Activated T-cell treated with anti-CD3 and anti-CD28 coated beads for 1 hour (primary cell): ENCODE data around the gene LDLRAD4.

ENCODE experiments used
- DNase-seq: peaks from one replicate; pipeline ENCODE4 v3.0.0-alpha.2; 2020; ENCODE audit warnings: low read depth

The LDLRAD4 gene

DNA sequence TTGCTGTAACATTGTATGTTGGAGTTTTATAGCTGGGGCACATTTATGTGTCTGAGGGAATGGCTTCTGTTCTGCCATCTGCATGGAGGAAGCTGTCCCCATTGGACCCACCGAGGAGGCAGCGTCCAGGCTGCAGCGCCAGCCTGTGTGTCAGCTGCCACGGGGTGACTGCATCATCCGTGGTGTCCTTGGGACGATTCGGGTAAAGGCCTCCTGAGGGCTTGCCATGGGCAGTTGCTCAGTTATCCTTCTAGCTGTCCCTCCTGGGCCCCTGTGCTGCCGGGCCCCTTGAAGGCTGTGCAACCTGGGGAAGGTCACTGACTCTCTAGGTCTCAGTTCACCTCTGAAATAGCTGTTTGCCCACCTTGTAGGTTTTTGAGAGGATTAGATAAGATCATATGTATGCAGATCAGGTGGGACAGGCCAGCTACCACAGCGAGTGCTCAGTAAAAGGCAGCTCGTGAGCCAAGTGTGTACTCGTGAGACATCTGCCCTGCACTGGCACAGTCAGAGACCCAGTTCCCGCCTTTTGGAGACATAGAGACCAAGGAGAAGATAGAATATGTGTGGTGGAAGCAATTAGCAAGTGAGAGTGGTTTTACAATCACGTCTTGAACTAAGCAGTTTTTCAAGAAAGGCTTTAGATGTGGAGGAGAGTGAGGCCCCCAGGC lies 10.6 kb downstream of the LDLRAD4 start:
- no peak for DNase-seq

DNA sequence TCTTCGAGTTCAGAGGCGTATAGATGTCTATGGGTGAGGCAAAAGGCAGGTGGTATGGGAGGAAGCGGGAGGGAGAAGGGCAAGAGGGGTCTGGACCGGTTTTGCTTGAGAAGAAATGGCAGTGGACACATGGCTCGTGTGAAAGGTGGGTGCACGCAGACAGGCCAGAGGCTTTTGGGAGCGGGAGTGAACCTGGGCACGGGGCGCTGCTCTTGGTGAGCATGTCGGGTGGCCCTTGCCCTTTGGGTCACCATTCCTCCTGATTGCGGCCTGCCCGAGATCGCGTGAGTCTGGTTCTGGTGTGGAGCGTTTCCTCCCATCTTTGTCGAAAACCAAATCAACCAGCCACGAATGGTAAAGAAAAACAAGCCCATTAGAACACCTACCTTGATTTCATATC lies 12.6 kb downstream of the LDLRAD4 start:
- DNase-seq: no peak

DNA sequence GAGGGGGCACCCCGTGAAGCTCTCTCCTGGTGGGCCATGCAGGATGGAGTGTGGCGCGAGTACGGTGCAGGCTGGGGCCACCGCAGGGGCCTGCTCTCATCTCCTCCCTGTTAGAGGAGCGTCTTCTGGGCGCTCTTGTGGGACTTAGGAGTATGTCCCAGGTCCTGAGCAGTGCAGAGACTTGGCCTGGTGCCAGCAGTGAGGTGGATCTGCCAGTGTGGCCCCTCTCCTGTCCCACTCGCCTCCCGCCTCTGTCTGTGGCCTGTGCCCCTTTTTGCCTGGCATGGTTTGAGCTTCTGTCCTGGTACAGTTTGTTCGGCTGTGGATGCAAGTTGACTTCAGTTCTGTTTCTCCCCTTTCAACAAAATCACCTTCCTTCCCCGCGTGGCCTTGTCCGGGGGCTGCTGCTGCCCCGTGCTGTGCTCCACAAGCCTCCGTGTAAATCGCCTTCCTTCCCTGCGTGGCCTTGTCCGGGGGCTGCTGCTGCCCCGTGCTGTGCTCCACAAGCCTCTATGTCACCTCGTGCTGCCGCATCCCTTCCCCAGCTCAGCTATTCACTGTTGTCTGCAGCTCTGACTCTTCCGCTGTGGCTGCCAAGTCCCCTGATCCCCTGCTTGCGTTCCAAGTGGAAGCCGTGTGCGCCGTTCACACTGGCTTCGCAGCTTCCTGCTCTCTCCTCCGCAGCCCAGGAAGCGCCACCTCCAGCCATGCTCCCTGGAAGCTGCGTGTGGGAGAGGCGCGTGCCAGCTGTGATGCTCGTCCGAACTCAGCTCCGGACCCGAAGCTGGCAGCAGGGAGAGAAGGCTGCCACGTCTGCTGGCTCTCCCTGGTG lies 13.7 kb downstream of the LDLRAD4 start:
- DNase-seq: no peak

DNA sequence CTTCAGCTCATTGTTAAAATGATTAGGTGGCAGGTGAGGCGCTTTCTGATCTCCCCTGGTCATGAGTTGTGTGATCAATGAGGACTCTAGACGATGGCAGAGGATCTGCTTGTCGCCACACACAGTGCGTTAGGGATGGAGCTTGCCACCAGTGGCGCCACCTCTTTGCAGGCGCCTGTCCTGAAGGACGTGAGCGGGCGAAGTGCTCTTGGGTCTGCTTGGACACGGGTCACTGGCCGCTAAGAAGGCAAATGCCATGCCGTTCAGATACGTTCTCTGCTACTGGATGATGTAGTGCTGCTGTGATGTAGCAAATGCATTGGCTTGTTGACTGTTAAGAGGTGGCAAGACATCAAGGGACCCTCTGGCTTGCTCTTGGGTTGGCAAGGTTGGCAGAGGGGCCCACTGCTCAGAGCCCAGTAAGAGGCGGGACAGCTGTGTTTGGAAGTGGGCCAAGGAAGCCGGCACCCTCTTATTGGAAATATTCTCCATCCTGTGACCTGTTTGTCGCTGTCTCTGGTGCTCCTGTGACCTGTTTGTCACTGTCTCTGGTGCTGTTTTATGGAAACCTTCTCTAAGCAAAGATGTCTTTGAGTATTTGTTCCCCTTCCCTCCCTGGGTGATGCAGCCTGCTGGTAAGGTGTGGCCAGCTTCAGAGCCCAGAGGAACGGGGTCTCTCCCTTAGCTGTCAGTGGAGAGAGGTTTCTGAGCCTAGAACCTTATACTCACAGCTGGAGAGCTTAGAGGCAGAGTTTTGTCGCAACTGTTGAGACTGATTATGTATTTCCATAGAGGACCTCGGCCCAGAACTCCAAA lies 14.6 kb downstream of the LDLRAD4 start:
- no peak for DNase-seq

DNA sequence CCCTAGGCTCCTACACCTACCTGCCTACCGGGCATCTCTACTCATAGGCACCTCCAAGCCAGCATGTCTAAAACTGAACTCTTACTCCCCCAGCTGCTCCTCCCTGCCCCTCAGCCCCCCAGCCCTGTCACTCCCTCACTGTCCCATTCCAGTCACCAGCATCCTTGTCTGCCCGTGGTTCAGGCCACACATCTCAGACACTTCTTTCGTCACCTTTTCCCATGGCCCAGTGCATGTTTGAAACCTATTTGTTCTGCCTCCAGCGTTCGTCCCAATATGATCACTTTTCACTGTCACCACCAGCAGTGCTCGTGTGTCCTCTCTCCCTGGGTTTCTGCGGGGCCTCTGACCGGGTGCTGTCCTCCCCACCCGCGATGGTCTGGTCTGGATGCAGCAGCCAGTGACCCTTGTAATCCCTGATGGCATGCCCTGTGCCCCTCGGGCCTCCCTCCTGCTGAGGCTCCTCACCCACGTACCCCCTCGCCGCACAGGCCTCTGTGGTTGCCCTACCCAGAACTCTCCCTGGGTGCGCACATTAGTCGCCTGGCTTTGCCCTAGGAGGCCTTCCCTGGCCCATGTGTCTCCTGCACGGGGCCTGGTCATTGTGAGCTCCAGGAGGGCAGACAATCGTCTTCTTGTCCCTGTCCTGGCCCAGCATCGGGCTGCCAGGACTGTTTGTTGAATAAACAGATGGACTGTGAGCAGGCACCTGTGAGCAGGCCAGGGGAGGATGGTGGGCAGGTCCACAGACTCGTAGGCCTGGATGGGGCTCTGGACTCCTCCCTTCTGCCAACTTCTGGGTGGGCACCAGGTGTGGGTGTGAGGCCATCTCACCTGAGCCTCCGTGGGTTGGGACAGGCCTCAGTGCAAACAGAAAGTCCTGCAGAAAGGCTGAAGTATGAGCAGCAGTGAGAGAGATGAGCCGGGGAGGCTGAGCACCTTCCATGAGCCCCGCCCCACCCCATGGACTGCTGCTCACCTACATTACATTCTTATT lies 15.5 kb downstream of the LDLRAD4 start:
- DNase-seq: no peak

DNA sequence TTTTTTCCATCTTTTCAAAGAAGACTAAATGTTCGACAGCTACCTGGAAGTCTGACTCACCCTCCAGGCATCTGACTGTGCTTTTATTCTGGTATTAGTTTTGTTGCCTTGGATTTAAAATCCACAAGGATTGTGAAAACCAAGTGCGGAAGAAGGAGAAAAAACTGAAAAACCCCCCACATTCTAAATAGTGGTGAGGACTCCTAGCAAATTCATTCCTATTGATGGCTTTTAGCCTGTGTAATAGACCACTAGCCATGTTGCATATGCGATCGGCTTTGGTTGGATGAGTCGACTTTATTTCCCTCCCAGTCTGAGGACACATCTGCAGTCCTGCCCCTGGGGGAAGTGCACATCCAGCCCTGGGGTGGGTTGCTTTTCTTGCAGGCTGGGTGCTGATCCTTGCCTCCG lies 16.9 kb downstream of the LDLRAD4 start:
- DNase-seq: no peak

DNA sequence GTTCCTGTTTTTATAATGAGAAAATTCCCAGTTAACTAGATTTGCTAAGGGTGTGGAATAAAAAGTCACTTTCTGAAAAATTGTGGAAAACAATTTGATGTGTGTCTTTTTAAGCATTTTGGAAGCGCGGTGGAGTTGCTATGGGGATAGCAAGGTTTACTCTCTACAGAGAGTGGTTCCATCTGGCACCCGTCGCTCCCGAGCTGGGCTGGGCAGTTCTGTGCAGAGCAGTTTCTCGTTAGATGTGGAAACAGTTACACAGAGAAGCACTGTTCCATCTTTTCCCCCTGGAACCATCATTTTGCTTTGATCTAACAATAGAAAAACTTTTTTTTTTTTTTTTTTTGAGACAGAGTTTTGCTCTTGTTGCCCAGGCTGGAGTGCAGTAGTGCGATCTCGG lies 17.4 kb downstream of the LDLRAD4 start:
- no peak for DNase-seq

DNA sequence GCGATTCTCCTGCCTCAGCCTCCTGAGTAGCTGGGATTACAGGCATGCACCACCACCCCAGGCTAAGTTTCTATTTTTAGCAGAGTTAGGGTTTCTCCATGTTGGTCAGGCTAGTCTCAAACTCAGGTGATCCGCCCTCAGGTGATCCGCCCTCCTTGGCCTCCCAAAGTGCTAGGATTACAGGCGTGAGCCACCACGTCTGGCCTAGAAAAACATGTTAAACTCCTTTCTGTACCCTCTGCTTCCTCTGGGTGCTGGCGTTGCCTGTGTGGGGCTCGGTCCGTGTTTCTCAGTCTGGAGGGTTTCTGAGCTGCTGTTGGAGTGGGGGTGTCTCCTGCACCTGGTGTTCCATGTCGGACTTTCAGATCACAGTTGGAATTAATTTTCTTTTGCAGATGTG lies 17.9 kb downstream of the LDLRAD4 start:
- DNase-seq: no peak

DNA sequence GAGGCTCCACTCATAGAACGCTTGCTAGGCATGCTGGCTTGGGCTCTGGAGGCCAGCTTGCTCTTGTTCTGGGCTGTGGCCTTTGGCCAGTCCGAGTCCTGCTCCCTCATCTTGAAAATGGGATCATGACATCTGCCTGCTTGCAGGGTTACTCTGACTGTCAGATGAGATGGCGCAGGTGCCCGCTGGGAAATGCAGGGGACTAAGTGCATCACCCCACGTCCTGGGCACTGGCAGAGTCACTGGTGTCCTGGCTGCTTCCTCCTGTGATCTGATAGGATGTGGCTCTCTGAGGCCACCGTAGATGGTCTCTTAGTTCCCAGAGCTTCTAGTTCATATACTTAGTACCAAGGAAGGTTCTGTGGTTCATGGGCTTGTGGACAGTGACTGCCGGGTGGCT lies 18.5 kb downstream of the LDLRAD4 start:
- DNase-seq: no peak

DNA sequence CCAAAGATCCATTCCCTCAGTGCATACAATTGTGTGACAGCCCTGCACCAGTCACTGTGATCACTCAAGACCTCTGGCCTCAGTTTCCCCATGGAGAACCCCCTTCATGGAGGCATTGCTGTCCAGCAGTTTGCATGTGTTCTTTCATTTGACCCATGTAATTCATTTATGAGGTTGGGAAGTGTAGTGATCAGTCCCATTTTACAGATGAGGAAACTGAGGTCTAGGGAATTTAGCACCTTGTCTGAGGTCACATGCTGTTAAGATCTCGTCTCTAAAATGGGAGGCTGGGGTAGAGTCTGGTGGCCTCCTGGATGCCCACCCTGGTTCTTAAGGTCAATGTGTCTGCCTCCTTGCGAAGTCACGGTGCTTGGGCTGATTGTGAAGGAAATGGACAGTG lies 19.1 kb downstream of the LDLRAD4 start:
- no peak for DNase-seq

DNA sequence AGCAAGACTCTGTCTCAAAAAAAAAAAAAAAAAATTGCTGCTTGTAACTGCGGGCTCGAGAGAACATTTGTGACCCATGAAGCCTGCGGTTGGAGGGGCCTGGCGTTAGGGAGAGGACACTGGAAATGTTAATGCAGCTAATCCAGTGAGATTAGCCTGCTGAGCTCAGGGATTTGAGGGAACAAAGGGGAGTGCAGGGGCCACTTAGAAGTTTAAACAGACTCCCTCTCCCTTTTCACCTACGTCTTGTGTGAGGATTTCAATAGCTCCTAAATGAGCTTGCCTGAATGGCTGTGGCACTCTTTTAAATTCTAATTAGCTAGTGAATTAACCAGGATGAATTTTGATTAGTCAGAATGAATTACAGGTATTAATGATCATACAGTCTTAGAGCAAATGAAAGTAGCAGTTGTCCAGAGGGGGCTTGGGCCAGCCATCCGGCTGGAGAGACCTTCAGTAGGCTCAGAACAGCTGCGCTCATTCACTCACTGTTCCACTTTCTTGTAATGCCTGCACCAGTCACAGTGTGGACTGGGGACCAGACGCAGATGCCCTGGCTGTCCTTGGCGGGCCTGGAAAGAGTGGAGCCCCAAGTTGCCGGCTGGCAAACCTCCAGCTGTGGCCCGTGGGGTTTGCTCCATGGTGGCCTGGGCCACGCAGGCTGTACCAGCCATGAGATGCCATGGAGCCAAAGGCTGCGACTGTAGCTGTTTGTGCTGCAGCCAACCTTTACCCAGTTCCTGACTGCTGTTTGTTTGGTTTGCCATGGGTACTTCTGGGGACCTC lies 20.8 kb downstream of the LDLRAD4 start:
- DNase-seq: no peak

DNA sequence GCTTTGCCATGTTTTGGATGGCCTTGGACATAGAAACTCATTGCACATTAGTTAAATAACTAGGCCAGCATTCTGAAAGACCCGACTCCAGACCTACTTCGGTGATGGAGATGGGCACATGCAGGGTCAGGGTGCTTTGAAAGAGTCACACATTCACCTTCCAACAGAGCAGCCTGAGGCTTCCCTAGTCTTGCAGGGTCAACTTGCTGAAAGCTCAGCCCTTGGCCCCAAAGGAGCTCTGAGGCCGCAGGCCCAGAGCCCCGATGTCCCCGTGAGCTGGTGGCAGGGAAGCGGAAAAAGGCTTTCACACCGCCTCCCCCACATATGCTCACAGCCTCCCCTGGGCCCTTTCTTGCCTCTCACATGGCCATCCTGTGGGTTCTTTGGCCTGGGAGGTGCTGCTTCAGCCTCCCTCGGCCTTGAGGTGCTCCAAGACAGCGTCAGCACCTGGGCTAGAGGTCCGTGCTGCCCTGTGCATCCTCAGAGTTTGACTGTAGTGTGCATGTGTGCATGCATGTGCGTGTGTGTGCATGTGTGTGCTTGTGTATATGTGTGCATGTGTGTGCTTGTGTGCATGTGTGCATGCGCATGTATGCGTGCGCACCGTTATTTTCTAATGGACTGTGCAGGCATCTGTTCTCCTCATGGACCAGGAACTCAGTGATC lies 21.6 kb downstream of the LDLRAD4 start:
- DNase-seq: no peak

DNA sequence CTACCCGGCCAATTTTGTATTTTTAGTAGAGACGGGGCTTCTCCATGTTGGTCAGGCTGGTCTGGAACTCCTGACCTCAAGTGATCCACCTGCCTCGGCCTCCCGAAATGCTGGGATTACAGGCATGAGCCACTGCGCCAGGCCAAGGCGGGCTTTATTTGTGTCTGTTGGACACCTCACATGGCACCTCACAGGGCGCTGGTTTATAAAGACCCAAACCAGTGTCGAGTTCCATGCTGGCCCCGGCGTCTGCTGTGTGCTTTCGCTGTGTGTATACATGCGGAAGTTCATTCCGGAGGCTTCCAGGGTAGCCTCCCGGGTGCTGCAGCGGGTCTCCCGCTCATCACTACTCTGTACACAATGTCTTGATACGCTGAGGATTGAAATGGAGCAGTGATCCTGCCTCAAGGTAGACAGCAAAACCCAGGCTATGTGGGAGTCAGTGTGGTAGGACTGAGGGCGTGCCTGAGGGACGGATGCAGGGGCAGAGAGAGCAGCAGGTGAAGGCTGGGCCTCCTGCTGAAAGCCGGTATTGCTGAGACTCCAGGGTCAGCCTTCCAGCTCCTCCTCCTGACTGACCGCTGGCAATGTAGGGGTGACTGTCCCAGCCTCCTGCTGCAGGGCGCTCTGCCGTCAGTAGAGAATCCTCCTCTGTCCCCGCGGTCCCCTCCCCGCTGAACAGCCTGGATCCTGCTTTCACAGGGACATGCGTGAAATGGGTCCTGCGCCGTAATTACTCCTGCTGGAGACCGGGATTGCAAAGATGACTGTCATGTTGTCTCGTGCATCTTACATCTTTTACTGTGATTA lies 22.7 kb downstream of the LDLRAD4 start:
- no peak for DNase-seq

DNA sequence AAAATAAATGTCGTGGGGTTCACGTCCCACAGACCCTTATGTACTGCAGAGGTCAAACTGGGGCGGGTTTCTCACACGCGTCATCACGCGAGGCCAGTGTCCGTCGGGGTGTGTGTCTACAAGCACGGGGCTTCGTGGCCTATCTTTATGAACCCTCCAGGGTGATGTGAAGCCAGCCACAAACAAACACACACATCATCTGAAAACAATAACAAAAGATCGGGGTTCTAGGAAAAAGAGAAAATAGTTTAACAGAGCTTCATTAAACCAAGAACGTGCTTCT lies 23.3 kb downstream of the LDLRAD4 start:
- no peak for DNase-seq

DNA sequence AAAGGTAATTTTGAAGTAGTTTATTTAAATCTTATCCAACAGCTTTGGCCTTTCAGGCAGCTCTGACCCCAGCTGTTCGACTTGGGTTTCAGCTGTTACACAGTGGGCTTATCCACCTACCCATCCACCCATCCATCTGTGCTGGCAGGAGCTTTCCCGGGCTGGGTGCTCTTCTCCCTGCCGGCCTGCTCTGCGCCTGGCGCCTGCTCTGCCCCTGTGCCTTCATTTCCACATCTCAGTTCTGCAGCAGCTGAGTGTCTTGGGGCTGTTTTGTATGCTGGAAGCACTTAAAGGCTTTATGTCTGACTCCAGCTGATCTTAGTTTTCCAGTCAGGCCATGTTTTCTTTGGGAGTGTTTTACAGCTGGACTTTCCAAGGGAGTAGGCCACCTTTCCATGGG lies 24.2 kb downstream of the LDLRAD4 start:
- DNase-seq: no peak

DNA sequence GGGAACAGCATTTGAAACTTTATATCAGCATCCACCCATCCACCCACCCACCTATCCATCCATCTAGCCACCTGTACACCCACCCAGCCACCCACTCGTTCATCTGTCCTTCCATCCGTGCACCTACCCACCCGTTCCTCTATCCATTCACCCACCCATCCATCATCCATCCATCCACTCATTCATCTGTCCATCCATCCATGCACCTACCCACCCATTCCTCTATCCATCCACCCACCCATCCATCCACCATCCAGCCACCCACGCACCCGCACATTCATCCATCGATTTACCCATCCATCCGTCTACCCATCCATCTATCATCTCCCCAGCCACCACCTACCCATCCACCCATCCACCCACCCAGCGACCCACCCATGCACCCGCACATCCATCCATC lies 24.8 kb downstream of the LDLRAD4 start:
- no peak for DNase-seq

DNA sequence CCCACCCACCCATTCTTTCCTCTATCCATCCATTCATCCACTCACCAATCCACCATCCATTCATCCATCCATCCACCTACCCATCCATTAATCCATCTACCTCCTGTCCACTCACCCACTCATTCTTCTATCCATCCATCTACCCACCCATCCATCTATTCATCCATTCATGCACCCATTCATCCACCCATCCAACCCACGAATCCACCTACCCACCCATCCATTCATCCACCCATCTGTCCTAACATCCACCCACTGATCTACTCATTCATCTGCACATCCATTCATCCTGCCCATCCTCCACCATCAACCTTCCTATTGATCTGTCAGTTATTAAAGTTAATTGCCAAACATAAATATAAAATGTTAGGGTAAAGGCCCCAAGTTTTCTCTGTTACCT lies 25.6 kb downstream of the LDLRAD4 start:
- no peak for DNase-seq

DNA sequence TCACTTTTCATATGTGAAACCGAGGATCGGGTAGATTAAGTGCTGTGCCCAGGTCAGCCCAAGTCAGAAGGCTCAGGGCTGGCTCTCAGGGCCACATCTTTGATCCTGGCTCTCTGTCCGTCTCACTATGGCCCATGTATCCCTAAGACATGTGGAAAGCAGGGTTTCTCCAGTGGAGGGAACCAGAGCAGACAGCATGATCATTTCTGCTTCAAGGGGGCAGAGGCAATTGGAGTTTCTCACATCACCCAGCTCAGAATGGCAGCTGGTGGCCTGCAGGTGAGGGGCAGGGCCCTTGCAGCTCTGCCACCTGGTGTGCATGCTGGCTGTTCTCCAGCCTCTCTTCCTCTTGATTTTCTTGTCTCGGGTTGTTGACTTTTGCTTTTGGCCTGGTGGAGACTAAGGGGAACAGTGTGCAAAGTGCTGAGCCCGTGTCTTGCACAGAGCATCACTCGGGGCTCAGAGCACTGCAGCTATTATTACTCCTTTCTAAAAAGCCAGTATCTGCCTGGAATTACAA lies 27.0 kb downstream of the LDLRAD4 start:
- no peak for DNase-seq

DNA sequence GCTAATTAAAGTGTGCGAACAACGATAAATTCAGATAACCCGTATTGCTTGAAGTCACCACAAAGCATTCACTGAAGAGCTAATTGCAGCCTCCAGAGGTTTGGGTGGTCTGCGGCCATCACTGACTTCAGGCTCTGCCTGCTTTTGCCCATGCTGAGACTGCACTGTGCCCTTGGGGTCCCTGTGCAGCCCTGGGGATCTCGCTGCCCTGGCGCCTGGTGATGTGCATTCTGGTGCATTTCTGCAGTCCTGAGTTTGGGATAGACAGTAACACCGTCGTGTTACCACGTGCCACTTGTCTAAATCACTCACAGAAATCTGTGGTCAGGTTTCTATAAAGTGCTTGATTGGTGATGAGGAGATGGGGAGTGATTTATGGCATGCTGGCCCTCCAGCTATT lies 27.6 kb downstream of the LDLRAD4 start:
- DNase-seq: no peak
